HK-2 (cell line): ENCODE measurements around the gene MORC1.
"Not testable (repeated sequence)": the region's sequence is repeated elsewhere in the genome, so short reads cannot be mapped to it uniquely, and the experiment has no call there.

Source experiments
- DNase-seq: peaks from one replicate; pipeline ENCODE4 v3.0.0-alpha.2; 2018; ENCODE audit not compliant: unreplicated experiment

The MORC1 gene

DNA sequence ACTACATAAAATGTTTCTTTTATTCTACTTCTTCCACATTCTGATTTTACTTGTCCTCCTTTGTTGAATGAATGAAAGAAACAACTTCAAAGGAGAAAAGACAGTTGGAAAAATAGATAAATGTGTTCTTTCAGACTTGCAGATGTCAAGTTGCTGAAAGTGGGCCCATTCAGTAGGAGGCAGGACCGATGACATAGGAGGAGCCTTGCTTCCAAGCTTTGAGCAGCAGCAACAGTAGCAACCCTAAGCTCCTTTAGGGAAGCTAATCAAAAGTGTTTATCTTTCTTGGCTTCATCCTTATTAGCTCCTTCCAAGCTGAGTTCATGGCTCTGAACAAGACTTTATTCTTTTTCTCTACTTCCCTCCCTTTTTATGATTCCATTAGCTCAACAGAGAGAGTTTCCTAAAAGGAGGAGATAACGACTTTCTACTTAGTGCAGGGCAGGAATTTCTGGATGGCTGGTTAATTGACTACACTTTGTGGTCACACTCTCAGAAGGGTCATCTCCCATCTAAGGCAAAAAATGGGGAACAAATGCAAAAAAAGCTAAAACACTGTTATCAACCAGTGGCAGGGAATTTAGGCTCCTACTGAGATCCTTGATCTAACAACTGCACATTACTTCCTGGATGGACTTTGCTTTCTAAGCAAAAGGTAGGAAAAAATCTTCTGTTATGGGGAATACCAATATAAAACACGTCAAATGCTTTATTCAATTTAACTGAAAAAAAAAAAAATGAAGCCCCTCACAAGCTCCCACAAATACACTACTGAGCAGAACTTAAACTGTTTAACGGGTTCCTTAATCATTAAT lies 4.8 kb downstream of the MORC1 start:
- no peak for DNase-seq

DNA sequence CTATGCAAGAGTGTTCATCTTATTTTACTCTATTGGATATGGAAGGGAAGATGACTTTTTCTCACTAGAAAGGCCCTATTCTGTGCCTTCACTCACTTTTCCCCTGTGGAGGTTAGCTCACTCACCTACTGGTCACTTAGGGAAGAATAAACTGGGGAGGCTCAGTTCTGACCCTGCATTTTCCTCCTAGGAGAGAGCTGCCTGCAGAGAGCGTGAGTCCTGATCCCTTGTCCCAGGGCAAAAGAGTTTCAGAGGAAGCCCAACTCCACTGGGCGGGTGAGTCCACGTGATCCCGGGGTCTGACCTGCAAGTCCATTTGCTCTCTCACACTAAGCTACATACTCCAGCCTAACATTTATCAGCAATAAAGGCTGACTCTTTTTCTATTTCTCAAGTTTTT lies 8.4 kb downstream of the MORC1 start:
- no peak for DNase-seq

DNA sequence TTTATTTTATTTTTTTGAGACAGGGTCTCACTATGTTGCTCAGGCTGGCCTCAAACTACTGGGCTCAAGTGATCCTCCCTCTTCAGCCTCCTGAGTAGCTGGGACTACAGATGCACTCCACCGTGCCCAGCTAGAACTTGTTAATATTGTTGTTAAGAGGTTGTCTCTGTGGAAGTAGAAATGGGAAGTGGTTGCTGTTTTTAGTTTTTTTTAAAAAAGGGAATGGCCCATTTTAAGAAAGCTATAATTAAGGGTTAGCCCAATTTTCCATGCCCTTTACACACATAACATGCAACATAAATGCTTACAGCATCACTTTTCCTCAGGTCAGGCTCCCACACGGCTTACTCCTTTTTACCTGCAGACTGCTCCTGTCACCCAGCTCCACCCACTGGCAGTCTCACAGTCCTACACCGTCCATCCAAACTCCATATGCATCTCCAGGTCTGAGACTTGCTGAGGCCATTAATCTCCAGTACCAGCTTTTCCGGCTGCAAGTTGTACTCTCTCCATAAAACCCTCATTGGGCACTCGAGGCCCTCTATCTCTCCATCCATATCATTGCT lies 19.8 kb downstream of the MORC1 start:
- DNase-seq = peak; percentile 7

DNA sequence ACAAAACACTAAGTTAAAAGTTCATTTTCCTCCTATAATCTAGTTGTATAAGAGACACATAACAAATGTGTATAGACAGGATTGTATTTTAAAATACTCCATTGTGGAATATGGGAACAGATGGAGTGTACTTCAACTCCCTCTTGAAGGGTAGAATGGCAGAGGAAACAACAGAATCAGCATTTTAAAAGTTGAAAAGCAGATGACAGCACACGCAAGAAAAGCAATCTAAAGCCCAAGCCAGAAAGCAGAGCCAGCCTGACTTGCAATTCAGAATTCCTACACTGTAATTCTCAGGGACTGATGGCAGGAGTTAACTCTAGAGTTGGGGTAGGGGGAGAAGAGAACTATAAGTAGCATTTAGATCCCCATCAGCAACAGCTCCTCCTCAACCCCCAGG lies 22.8 kb downstream of the MORC1 start:
- DNase-seq = no peak

DNA sequence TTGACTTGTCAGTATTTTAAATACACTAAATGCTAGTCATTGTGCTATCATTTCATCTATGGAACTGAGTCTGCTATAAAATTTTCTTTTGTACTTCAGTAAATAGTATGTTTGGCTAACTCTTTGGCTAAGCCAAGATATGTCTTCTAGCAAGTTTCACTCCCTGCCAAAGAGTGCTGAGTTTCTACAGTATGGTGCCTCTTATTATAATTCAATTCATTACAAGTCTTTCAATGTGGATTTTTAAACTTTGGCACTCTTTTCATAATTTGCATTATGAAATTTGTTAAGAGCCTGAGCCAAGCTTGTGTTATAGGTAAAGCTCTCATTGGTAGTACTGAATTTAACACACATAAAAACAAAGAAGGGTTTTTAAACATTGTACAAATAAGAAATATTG lies 24.4 kb downstream of the MORC1 start:
- no peak for DNase-seq

DNA sequence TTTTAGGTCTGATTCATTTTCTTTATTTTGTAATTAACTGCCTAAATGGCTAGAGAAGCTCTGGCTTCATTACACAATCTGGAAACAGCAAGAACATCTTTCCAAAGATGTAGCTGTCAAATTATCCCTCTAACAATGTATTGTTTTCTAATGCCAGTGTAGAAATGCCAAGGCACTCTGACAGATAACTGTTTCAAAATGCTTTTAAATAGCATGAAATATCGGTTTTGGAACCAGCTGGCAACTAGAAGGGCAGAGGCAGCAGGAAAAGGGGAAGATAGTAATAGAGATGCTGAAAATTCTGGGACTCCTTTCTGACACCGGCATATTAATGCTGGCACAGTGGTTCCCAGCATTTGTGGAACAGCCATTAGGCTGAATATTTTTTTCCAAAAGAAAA lies 26.1 kb downstream of the MORC1 start:
- no peak for DNase-seq

DNA sequence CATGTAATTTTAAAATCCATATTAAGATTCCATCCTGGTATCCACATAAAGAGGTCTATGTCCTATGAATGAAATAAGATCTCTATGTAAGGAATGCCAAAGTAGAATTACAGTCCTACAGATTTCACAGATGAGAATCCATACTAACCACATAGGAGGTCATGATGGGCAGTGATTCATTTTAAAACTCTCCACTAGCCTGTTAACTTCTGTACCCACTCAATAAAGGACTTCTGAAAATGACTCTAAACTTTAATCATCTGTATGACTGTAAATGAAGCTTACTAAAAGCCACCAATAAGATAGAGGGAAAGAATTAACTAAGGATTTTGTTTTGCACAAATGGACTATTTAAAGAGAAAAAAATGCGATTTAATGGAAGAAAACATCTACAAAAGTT lies 28.7 kb downstream of the MORC1 start:
- no peak for DNase-seq

DNA sequence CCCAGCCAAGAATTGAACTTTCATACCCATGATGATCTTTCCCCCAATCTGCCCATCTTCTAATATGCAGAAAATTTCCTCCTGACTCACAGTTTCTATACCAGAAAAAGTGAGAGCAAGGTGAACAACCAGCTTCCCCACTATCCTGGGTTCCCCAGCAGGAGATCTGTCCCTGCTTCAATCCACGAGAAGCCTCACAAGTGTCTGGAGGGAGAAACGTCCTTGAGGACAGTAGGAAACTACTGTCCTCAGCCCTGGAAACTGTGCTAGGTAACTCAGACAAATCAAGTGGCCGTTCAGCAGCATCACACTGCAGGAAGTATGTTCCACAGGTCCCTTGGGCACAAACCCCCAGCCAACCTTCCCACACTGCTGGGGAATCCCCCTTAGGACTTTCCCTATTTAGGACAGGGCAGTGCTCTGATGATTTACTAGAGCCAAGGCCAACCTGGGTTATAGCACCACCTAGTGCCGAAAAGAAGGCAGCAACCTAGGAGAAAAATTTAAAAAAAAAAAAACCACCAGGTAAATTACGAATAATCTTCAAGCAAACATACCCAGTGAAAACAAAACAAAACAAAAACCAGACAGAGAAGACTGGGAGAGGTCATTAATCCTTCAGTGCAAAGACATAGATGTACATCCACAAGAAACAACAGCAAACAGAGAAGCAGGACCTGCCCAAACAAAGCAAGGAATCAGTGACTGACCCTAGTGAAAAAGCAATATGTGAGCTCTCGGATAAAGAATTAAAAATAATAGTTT lies 36.0 kb downstream of the MORC1 start:
- DNase-seq = peak; percentile 72

DNA sequence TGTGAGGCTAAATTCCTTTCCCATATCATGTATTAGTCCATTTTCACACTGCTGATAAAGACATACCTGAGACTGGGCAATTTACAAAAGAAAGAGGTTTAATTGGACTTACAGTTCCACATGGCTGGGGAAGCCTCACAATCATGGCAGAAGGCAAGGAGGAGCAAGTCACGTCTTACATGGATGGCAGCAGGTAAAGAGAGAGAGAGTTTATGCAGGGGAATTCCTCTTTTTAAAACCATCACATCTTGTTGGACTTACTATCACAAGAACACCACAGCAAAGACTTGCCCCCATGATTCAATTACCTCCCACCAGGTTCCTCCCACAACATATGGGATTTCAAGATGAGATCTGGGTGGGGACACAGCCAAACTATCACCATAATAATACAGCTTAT lies 37.8 kb downstream of the MORC1 start:
- not testable (repeated sequence) for DNase-seq

DNA sequence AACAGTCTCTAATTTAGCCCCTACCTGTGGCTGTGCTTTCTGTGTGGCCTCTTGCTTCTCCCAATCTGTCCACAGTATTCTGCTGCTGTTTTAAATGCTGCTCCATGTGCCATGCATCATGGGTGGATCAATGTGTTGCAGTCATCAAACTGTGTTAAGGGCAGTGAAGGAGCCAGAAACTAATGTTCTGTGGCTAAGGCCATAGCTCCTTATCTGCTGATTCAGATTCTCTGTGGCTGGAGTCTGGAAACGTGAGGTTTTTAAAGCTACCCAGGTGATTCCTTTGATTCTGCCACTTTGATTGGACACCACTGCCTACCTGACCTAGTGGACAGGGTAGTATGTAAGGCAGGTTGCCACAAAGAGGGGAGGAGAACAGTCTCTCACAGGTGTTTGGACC lies 44.8 kb downstream of the MORC1 start:
- DNase-seq = no peak

DNA sequence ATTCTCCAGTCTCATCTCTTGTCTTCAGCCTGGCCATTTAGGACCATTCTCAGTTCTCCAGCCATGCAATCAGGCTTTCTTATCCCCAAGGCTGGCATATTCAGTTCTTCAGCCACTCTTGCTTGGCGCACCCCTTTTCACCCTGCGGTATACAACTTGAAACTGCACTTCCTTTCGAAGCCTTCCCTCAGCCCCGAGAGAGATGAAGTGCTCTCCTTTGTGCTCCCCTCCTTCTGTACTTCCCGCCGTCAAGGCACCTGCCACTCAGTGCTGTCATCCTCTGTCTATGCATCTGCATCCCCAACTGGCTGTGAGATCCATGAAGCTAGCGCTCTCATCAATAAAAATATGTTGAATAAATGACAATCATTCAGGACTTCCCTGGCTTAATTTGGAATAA lies 45.7 kb downstream of the MORC1 start:
- no peak for DNase-seq

DNA sequence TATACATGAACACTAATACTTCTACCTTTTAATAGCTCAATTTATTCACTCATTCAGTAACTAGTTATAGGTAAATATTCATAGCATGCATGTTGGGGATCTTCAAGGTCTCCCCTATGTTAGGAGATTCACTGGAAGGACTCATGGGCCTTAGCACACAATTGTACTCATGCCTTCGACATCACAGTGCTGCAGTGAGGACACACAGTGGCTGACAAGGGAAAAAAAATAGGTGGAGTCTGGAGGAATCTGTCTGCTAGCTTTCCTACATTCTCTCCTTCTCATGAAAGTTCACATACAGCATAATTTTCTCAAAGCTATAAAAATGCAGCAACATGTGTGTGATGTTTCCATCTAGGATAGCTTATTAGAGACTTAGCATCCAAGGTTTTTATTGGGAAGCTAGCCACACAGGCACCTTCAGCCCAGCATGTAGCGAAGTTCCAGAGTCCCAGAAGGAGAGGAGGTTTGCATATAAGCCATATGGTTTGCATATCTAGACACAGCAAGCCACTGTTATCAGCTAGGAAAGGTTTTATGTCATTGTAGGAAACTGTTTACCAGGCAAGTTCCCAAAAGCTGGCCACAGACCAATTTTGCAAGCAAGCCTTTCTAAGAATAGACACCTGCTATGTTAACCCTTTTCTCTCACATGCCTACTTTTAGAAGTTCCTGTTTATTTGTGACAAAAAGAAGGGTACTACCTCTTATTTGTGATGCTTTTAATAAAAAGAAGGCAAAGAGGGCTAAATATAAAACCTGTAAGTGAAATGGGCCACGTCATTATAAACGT lies 46.4 kb downstream of the MORC1 start:
- no peak for DNase-seq

DNA sequence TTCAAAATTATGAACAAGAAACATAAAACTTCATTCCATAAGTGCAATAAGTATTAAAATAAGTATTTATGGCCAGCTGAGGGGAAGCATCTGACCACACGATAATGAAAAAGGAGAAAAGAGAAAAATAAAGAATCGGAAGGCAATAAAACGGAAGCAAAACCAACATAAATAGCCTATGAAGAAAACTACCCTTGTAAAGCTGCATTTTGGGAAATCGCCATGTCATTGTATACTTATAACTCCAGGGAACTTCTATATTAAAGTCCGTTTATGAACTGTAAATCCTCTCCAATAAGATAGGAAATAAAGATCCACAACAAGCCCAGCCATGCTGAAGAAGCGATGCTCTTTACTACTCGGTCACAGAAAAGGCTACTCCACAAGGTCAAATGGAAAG lies 47.7 kb downstream of the MORC1 start:
- DNase-seq = no peak

DNA sequence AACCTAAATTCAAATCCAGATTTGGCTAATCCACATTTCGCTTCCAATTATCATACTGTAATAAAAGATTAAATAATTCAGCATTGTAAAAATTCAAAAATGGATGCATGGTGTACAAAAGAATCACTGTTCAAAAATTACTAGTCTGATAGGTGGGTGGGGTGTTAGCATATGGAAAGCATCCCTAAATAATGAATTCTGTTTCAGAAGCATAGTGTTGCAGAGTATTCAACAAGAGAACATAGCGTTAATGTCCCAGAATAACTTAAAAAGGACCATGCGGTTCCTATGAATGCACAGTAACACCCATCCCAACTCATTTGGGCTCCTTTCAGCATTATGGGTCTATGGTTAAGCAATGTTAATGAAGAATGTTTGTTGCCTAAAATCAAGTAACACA lies 51.1 kb downstream of the MORC1 start:
- no peak for DNase-seq

DNA sequence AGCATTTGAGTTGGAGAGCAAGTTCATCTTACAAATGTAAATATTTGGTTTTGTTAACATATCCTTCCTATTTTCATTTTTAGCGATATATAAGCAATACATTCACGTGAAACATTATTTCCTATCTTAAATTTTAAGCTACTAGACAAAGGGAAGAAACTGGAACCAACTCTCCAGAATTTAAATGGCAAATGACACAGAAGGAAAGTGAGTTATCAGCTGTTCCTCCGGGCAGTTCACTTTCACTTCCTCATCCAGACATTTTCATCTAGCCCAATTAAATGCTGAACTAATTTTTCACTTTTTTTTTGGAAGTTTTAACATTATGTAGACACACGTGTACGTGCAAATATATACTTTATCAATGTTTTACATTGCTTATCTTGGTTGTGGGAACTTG lies 58.7 kb downstream of the MORC1 start:
- no peak for DNase-seq

DNA sequence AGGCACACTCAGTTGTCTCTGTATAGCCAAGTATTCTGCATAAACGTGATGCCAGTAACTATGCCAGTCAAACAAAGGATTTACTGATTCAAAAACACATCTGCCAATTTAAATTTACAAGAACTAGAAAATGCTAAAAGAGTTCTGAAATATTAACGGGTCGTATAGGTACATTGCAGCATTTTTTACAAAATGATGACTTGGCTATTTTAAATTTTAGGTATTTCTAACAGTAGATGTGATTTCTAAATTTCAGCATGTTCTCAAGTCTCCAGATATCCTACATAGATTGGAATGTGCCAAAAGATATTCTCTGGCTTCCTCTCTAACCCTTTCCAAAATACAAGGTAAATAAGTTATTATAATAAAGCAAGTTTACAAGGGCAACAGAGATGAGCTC lies 60.3 kb downstream of the MORC1 start:
- DNase-seq = no peak

DNA sequence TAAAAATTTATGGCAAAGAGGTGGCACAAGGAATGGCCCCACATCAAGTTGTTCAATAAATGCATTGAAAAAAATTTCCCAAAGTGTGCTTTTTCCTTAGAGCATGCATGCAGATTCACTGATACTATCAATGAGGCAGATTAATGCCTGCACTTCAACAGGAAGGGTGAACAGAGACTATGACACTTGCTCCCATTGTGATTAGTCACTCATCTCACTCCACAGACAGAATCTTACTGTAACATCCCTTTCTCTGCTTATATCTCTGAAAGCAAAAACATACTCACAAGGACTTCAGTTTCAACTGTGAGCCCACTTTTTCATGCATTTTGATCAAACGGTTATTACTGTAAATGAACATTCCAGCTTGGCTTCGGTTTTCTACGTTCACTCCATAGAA lies 60.9 kb downstream of the MORC1 start:
- no peak for DNase-seq

DNA sequence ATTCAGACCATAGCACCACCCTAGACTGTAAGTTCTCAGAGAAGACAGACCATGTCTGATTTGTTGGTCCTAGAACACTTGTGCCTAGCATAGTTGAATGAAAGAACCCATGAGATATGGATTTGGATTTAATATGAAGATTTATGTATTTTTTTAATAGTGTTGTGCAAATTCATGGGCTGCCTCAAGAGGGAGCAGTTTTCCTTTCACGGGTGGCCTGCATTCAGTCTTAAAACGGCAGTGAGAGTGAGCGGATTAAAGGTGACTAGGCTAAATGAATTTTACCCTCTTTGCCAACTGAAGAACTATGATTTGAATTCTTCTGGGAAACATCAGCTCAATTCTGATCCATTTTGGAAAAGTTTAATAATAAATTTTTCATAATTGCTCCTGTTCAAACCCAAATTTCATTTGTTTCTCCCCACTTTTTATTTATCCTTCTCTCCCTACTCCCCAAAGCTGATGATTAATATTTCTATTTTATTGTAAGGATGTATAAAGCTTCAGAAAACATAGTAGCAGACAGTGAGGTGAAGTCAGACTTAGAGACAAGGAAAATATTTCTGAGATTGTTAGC lies 67.3 kb downstream of the MORC1 start:
- peak; percentile 18 for DNase-seq

DNA sequence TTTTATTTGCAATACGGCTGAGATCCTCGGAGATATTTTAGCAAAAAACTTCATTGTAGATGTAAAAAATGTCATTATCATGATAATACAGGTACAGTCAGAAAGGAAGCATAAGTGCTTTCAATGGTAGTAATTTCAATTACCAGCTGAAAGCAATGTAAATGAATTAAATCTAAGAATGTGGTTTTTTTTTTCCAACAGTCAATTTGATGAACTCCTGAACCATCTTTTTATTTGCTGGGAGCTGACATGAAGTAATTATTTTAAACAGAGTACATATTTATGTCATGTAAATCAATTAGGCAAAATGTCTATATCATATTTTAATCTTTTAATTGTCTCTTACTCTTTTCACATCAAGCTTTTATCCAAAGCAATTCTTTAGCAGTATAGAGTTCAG lies 70.6 kb downstream of the MORC1 start:
- DNase-seq = no peak

DNA sequence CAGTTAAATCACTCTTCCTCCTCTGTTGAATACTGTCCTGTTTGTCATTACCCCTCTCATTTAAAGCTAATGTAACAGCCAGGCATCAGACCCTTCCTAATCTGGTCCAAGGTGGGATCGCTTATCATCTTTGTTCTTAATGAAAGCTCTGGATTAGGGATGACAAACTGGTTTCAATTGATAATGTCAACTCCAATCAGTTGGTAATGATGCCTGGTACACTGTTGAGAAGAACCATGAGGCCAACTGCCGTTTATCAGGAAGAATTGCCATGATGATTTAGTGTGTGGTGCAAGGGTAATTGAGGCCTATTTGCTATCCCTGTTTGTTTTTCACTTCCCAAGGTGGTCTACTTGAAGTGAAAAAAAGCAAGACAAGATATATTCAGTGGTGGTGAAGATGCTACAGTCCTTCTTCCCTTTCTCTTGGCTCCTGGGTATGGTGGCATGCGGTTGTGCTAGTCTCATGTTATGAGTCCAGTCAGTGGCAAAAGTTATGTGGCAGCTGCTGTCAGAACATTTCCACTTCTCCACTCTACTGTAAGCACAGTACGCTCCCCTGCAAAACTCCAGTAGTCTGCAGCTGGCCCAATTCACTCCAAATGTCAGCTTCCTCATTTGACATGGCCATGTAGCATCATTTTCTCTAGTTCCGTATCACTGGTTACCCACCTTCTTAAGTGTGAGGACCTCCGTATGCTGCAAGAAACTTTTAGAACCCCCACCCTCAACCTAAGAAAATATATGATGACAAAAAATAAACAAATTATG lies 72.5 kb downstream of the MORC1 start:
- no peak for DNase-seq

DNA sequence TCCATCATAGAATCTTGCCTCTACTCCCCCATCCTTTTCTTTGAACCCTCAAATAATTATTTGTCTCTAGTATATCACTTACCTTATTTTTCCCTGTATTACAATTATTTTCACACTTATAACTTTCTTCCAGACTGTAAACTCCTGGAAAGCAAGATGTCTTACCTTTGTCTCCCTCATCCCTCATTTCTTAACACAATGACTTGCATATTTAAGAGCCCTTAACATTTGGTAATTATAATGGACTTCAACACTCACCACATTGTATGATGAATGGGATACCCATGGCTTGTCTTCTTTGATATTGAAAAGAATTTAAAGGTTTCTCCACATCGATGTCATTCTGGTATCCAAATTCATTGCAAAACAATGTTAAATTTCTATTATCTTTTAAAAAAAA lies 82.9 kb downstream of the MORC1 start:
- DNase-seq = no peak
